A549 (cell line): ENCODE measurements around the gene CNTNAP1. TPM values are rescaled to one million over a fixed set of nuclear protein-coding genes. Genes with fewer than 3 reads are reported as not detected.

Experiments
- ATAC-seq, 2 experiments: fragments of 200-7000 bp in 1 of 2; fragments of >200 bp in 1 of 2; cut with Nextera tagmentation in 1 of 2; cut with Tn5 transposase in 1 of 2; 3 replicates each; pipeline versions ENCODE4 v1.8.0 to v1.9.1; 2018 to 2020; ENCODE audit warnings: mild to moderate bottlenecking in 1 of 2, moderate library complexity in 1 of 2
- CTCF ChIA-PET: fragments of 300-600 bp; sonication (Branson Sonifier 250); formaldehyde crosslinking; extraction: SDS; loops from one replicate; lab custom pipeline; 2021; ENCODE audit warnings: antibody characterized with exemption, inconsistent platforms; lab: Yijun Ruan, JAX
- POLR2A ChIA-PET: fragments of 350-600 bp; formaldehyde crosslinking; extraction: SDS; loops from one replicate; lab custom pipeline; 2021; ENCODE audit warnings: antibody characterized with exemption, inconsistent platforms; lab: Yijun Ruan, JAX
- DNase-seq, 2 experiments: peaks; one replicate each; pipeline versions ENCODE4 v3.0.0 to v3.0.0-alpha.2; 2011 to 2016; ENCODE audit warnings: low read depth in 1 of 2, low spot score in 1 of 2
- FAIRE-seq: peaks from 2 replicates; lab custom pipeline; 2011; peaks lifted over from hg19 to GRCh38; lab: Jason Lieb, UNC
- H3K27ac ChIP-seq, 2 experiments: fragments of >200 bp; sonication (Bioruptor Twin); formaldehyde crosslinking; 3 replicates each; pipeline ENCODE4 v1.5.1; 2016 to 2017
- H3K4me1 ChIP-seq: fragments of >200 bp; sonication (Bioruptor Twin); formaldehyde crosslinking; 3 replicates; pipeline ENCODE4 v1.6.1; 2016
- H3K4me2 ChIP-seq: fragments of >200 bp; sonication (Bioruptor Twin); formaldehyde crosslinking; 3 replicates; pipeline ENCODE4 v1.6.1; 2016
- H3K4me3 ChIP-seq: fragments of >200 bp; sonication (Bioruptor Twin); formaldehyde crosslinking; 3 replicates; pipeline ENCODE4 v1.5.1; 2016
- H3K9me3 ChIP-seq: fragments of >200 bp; sonication (Bioruptor Twin); formaldehyde crosslinking; 3 replicates; pipeline ENCODE4 v1.6.1; 2016
- EHF ChIP-seq: fragments of 250-450 bp; sonication (Bioruptor Pico); IDR thresholded peaks from 2 replicates; pipeline ENCODE4 v1.5.0; 2020; ENCODE audit warnings: mild to moderate bottlenecking
- ELK1 ChIP-seq: fragments of 150-350 bp; IDR thresholded peaks from 2 replicates; pipeline ENCODE4 v1.6.1; 2014; ENCODE audit warnings: low read depth, mild to moderate bottlenecking, low read length
- NFE2L2 ChIP-seq: fragments of 150-350 bp; conservative IDR thresholded peaks from 2 replicates; pipeline ENCODE4 v1.6.1; 2014; ENCODE audit warnings: low read length
- NR3C1 ChIP-seq: fragments of >200 bp; sonication (Bioruptor Twin); formaldehyde crosslinking; IDR thresholded peaks from 3 replicates; pipeline ENCODE4 v1.6.1; 2017
- PBX3 ChIP-seq: IDR thresholded peaks from 2 replicates; pipeline ENCODE4 v1.6.1; 2012
- PHF8 ChIP-seq: fragments of 200-600 bp; sonication (generic); IDR thresholded peaks from 2 replicates; pipeline ENCODE4 v1.6.1; 2016; ENCODE audit warnings: low read depth, mild to moderate bottlenecking, antibody characterized with exemption, moderate library complexity, borderline replicate concordance
- RCOR1 ChIP-seq: fragments of 150-350 bp; IDR thresholded peaks from 2 replicates; pipeline ENCODE4 v1.6.1; 2014; ENCODE audit warnings: antibody characterized with exemption, low read length, low read depth
- SREBF2 ChIP-seq: fragments of 450-650 bp; IDR thresholded peaks from 2 replicates; pipeline ENCODE4 v1.6.1; 2014; ENCODE audit warnings: mild to moderate bottlenecking, moderate library complexity
- ZNF302 ChIP-seq: fragments of 250-450 bp; sonication (Bioruptor Pico); IDR thresholded peaks from 2 replicates; pipeline ENCODE4 v1.9.0; 2021; ENCODE audit warnings: inconsistent platforms, mild to moderate bottlenecking, moderate library complexity
- WGBS: methylation state at CpG from one replicate; pipeline ENCODE4 v1.1.6; 2017; ENCODE audit errors: missing lambda C conversion rate; 5-methylcytosine and 5-hydroxymethylcytosine counted together
- polyA plus RNA-seq, 4 experiments: library from polyadenylated mRNA; depleted of rRNA in 3 of 4; stranded (reverse); fragments of >200 nt; fragmentation: RNase III in 1 of 4; extraction: RNeasy Plus Mini Kit Qiagen cat#74134 plus additional on column Dnase treatment in 1 of 4; gene quantifications; 2 replicates in 3 of 4; 3 replicates in 1 of 4; pipeline ENCODE4 v1.2.3, GENCODE V29; 2011 to 2017
- TF ChIP-seq, protein P1 (sequence below): fragments of >200 bp; sonication (Bioruptor Twin); formaldehyde crosslinking; IDR thresholded peaks from 3 replicates; pipeline ENCODE4 v1.5.1; 2016
- TF ChIP-seq, protein P2 (sequence below): IDR thresholded peaks from 2 replicates; pipeline ENCODE4 v1.6.1; 2012; ENCODE audit warnings: low read depth, borderline replicate concordance

The CNTNAP1 gene
- polyA plus RNA-seq, 2 of the 4 experiments (the other 2 are of a cell fraction), result 6.3 to 8.2 TPM

- TF ChIP-seq, protein P1, sequence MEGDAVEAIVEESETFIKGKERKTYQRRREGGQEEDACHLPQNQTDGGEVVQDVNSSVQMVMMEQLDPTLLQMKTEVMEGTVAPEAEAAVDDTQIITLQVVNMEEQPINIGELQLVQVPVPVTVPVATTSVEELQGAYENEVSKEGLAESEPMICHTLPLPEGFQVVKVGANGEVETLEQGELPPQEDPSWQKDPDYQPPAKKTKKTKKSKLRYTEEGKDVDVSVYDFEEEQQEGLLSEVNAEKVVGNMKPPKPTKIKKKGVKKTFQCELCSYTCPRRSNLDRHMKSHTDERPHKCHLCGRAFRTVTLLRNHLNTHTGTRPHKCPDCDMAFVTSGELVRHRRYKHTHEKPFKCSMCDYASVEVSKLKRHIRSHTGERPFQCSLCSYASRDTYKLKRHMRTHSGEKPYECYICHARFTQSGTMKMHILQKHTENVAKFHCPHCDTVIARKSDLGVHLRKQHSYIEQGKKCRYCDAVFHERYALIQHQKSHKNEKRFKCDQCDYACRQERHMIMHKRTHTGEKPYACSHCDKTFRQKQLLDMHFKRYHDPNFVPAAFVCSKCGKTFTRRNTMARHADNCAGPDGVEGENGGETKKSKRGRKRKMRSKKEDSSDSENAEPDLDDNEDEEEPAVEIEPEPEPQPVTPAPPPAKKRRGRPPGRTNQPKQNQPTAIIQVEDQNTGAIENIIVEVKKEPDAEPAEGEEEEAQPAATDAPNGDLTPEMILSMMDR, result no peak
- TF ChIP-seq SREBF2, result no peak
These were observed 30.9 kb upstream of the CNTNAP1 start (continued) for GRCh38 chr17:42651392-42651791.

- no peak for TF ChIP-seq EHF (CRISPR knock-in tag)
- no peak for TF ChIP-seq PBX3
- no peak for TF ChIP-seq PHF8
- no peak for TF ChIP-seq ELK1
- no peak for TF ChIP-seq ZNF302 (CRISPR knock-in tag)
- TF ChIP-seq, protein P2, sequence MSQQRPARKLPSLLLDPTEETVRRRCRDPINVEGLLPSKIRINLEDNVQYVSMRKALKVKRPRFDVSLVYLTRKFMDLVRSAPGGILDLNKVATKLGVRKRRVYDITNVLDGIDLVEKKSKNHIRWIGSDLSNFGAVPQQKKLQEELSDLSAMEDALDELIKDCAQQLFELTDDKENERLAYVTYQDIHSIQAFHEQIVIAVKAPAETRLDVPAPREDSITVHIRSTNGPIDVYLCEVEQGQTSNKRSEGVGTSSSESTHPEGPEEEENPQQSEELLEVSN, result no peak
- no peak for TF ChIP-seq NR3C1
- Histone ChIP-seq H3K4me2 (no peak overlapping the region), H3K4me3 (no peak overlapping the region), H3K9me3 (peaks cover 4% of the 10 kb centered on the region; the same call in 2 of the 3 replicates), H3K4me1 (no peaks in the 10 kb centered on the region), H3K27ac (no peak overlapping the region)
- 83% methylated on average over 41 of the region's 42 CpGs for WGBS
- DNase-seq, result no peak
- POLR2A ChIA-PET, result no interaction called here
- ATAC-seq, result no peak
- FAIRE-seq, result no peak
- CTCF ChIA-PET, result interaction anchor here (0.6 to 2.7 kb wide), 7 partner anchors 21 to 277 kb away, joined by 3 to 13 read pairs (median 3); partner anchors contain the start of gene PSMC3IP
These were observed 28.9 kb upstream of the CNTNAP1 start for GRCh38 chr17:42653179-42654124.

DNA sequence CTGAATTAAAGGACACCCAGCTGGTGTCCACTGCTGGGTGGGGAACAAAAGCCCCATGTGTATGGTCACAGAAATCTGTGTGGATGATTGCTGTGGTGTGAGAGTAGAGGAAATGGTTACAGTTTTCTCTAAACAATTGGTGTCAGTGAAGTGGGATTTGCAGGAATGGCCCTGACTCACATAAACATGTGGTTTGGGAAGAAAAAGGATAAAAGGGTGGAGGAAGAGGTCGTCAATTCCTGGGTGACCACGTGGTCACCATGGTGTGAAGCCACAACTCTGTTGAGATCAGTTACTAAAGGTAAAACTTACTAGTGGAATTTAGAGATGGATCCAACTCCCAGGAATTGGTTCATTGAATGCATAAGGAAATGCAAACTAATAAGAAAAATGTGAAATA, 26.8 kb upstream of the CNTNAP1 start:
- ChIA-PET POLR2A (interaction anchor here (0.5 kb wide), 1 partner anchor 15 kb away, joined by 3 read pairs; no protein-coding TSS in a partner anchor), CTCF (interaction anchor here (0.7 to 2.1 kb wide), 5 partner anchors 21 to 136 kb away, joined by 3 to 4 read pairs (median 3); partner anchors contain the start of gene PLEKHH3)
- no peak overlapping the region for H3K27ac ChIP-seq
- peaks cover 4% of the 10 kb centered on the region; the same call in 2 of the 3 replicates for H3K9me3 ChIP-seq
- ATAC-seq (no peak), FAIRE-seq (no peak), DNase-seq (no peak)
- peaks cover 9% of the 10 kb centered on the region for H3K4me1 ChIP-seq
- no peak overlapping the region for H3K4me3 ChIP-seq
- WGBS, result 91% methylated on average over 2 of the region's 2 CpGs
- TF ChIP-seq ZNF302 (CRISPR knock-in tag) (no peak), EHF (CRISPR knock-in tag) (no peak), NFE2L2 (no peak), RCOR1 (no peak)
- no peak overlapping the region for H3K4me2 ChIP-seq
